HFFc6 (cell line): ENCODE results near the gene GALNT10. TPM values are rescaled to one million over a fixed set of nuclear protein-coding genes. Genes with fewer than 3 reads are reported as not detected.

Experiments
- DNase-seq: peaks from one replicate; pipeline ENCODE4 v3.0.0-alpha.2; 2018
- H3K27ac Mint-ChIP-seq: 2 replicates; pipeline ENCODE4 v1.8.0; 2020; ENCODE audit warnings: mild to moderate bottlenecking, mixed read lengths
- H3K27me3 Mint-ChIP-seq: 2 replicates; pipeline ENCODE4 v1.8.0; 2021; ENCODE audit warnings: mild to moderate bottlenecking, moderate library complexity, mixed read lengths; ENCODE audit not compliant: insufficient read depth
- H3K36me3 Mint-ChIP-seq: 2 replicates; pipeline ENCODE4 v1.8.0; 2021; ENCODE audit warnings: low read depth, mixed read lengths
- H3K4me1 Mint-ChIP-seq: 2 replicates; pipeline ENCODE4 v1.8.0; 2020; ENCODE audit warnings: low read depth, mixed read lengths
- H3K4me3 Mint-ChIP-seq: 2 replicates; pipeline ENCODE4 v1.8.0; 2020; ENCODE audit warnings: mild to moderate bottlenecking, moderate library complexity, mixed read lengths
- H3K9me3 Mint-ChIP-seq: 2 replicates; pipeline ENCODE4 v1.8.0; 2020; ENCODE audit warnings: mild to moderate bottlenecking, mixed read lengths
- CTCF ChIP-seq: fragments of 200-600 bp; sonication (generic); IDR thresholded peaks from 2 replicates; pipeline ENCODE4 v1.5.0; 2021; ENCODE audit warnings: antibody characterized with exemption, mild to moderate bottlenecking
- total RNA-seq, 6 experiments: library from RNA; stranded (reverse); fragmentation: NEBNext Ultra II Directional; extraction: Animal tissue kit (Norgen Biotek cat#: 25700); gene quantifications; 2 replicates in 1 of 6; 3 replicates in 5 of 6; pipeline ENCODE4 v1.2.3, GENCODE V29; 2021

Gene GALNT10
- total RNA-seq, 6 experiments from 2014 or later: 129 to 161 (median 157) TPM

- Mint-ChIP-seq H3K4me3 (no peak overlapping the region; the same call in 1 of the 2 replicates), H3K27me3 (no peaks in the 10 kb centered on the region; the same call in none of the 2 replicates), H3K4me1 (peaks cover 97% of the 10 kb centered on the region), H3K27ac (peak overlapping the region; percentile 65), H3K9me3 (no peaks in the 10 kb centered on the region), H3K36me3 (peaks cover 44% of the 10 kb centered on the region)
- no peak for TF ChIP-seq CTCF
- DNase-seq: no peak
These were observed 25.2 kb downstream of the GALNT10 start for GRCh38 chr5:154215571-154216325.

GRCh38 chr5:154217462-154217861, 26.9 kb downstream of the GALNT10 start:
- no peak for DNase-seq
- no peak for TF ChIP-seq CTCF
- peak overlapping the region; percentile 62; the same call in 1 of the 2 replicates for H3K27ac Mint-ChIP-seq
- no peaks in the 10 kb centered on the region; the same call in none of the 2 replicates for H3K27me3 Mint-ChIP-seq
- peaks cover 35% of the 10 kb centered on the region for H3K36me3 Mint-ChIP-seq
- no peaks in the 10 kb centered on the region for H3K9me3 Mint-ChIP-seq
- peaks cover 97% of the 10 kb centered on the region for H3K4me1 Mint-ChIP-seq
- H3K4me3 Mint-ChIP-seq: no peak overlapping the region

- H3K27me3 Mint-ChIP-seq: no peaks in the 10 kb centered on the region; the same call in none of the 2 replicates
- H3K36me3 Mint-ChIP-seq: peaks cover 38% of the 10 kb centered on the region
- no peak overlapping the region for H3K4me3 Mint-ChIP-seq
- H3K9me3 Mint-ChIP-seq: no peaks in the 10 kb centered on the region
- DNase-seq: no peak
- peak overlapping the region; percentile 98 for H3K27ac Mint-ChIP-seq
- H3K4me1 Mint-ChIP-seq: peaks cover 97% of the 10 kb centered on the region
- TF ChIP-seq CTCF: no peak
These were observed 28.3 kb downstream of the GALNT10 start for GRCh38 chr5:154218786-154219185.

- H3K4me1 Mint-ChIP-seq: peaks cover 80% of the 10 kb centered on the region
These were observed 30.1 kb downstream of the GALNT10 start for GRCh38 chr5:154220625-154221024.

GRCh38 chr5:154221371-154221896, 30.9 kb downstream of the GALNT10 start:
- peak; percentile 93 for DNase-seq
- peak overlapping the region; percentile 98 for H3K27ac Mint-ChIP-seq
- H3K36me3 Mint-ChIP-seq: peaks cover 49% of the 10 kb centered on the region
- H3K4me3 Mint-ChIP-seq: peak overlapping the region; percentile 77
- peaks cover under 1% of the 10 kb centered on the region; the same call in 1 of the 2 replicates for H3K9me3 Mint-ChIP-seq
- H3K27me3 Mint-ChIP-seq: no peaks in the 10 kb centered on the region; the same call in none of the 2 replicates
- no peak for TF ChIP-seq CTCF
- peaks cover 72% of the 10 kb centered on the region for H3K4me1 Mint-ChIP-seq

More at GRCh38 chr5:154220625-154221024, 30.1 kb downstream of the GALNT10 start:
- Mint-ChIP-seq H3K27ac (peak overlapping the region; percentile 98), H3K27me3 (no peaks in the 10 kb centered on the region; the same call in none of the 2 replicates), H3K36me3 (peaks cover 44% of the 10 kb centered on the region), H3K4me3 (peak overlapping the region; percentile 77), H3K9me3 (no peaks in the 10 kb centered on the region)
- peak; percentile 84 for DNase-seq
- TF ChIP-seq CTCF: no peak
